HG02852 (cell line): ENCODE results near the gene PAX6.

Experiments used
- ATAC-seq: cut with Tn5 transposase; IDR thresholded peaks from one replicate; pipeline ENCODE4 v1.9.1; 2021; ENCODE audit warnings: mild to moderate bottlenecking, moderate library complexity; ENCODE audit not compliant: unreplicated experiment

PAX6 gene

GRCh38 chr11:31798554-31799434, 12.3 kb downstream of the PAX6 start:
- peak; percentile 50 for ATAC-seq

DNA sequence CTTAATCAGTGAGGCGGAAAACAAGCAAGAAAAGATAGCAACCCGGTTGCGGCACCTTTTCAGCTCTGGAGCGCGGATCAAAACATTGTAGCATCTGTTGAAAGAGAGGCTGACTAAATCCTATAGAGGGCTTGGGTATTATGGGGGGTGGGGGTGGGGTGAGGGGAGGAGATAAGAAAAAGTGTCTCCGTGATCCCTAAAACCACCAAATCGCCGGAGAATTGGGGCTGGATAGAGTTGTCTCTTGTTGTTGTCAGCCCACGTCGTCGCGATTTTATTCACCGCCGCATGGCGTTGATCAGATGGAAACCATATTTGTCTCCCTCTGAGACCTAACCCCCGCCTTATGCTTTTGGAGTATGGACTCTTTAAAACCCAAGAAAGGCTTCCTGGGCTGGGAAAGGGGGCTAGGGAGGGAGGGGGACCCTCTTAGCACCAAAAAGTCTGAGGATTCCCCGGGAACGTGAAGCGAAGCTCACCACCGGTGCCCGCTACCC, 13.0 kb downstream of the PAX6 start:
- no peak for ATAC-seq

DNA sequence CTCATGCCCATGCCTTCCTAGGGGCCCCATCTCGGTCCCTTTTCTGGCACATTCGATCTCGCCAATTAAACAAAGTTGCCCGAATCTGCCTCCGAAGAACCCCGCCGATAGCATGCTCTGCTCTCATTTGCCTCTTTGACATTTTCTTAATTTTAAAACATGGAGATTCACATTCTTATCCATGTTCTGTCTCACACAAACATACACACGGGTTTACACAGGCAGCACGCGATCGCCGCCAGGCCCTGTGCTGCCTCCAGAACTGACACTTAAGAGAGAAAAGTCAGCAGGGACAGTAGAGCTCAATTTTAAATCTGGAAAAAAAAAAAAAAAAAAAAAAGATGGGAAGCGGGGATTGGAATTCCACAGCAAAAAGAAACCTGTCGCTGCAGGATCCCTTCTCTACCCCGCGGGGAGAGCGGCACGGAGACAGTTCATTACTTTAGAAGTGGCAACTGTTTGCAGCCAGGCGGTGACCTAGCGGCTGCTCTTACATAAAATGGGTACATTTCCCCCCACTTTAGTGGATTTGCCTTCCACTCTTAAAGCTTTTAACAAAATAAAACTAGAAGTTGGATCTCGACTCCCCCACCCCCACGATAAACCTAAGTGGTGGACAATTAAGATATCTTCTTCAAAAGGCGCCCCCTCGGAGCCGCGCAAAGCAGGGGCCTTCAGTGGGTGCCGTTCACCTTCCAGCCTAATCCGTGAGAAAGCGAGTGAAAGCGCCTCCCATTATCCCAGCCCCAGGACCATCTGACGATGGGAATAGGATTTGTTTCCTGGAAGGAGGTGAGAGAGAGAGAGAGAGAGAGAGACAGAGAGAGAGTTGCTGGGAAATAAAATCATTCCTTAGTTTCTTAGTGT, 13.7 kb downstream of the PAX6 start:
- ATAC-seq: no peak

DNA sequence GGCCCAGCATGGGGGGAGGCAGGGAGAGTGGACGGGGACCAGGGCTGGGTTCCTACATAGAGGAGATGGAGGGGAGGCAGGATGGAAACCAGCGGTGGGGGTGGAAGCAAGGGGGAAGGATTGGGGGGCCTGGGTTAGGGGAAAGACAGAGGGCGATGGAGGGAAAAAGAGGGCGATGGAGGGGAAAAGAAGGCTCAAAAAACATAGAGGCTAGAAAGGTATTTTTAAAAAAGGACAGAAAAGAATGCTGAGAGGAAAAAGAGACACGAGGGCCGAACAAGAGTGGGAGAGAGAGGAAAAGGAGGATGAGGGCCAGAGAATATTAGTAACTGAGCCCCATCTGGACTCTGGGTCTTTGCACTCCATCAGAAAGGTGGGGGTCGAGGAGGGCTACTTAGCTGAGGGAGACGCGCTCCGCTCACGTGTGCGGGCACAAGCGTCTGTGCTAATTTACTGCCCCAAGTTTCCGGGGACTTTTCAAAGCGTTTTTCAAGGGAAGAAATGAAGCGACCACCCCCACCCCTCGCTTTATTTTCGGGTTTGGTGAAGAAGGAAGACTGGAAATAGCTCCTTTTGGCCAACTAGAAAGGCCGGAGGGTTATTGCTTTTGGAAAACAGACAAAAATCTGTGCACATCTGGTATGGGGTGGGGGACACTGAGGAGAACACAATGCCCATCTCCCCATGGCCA, 14.5 kb downstream of the PAX6 start:
- ATAC-seq: no peak

- no peak for ATAC-seq
Observed at GRCh38 chr11:31795706-31796498, 15.2 kb downstream of the PAX6 start.

GRCh38 chr11:31794548-31794947, 16.6 kb downstream of the PAX6 start:
- no peak for ATAC-seq

DNA sequence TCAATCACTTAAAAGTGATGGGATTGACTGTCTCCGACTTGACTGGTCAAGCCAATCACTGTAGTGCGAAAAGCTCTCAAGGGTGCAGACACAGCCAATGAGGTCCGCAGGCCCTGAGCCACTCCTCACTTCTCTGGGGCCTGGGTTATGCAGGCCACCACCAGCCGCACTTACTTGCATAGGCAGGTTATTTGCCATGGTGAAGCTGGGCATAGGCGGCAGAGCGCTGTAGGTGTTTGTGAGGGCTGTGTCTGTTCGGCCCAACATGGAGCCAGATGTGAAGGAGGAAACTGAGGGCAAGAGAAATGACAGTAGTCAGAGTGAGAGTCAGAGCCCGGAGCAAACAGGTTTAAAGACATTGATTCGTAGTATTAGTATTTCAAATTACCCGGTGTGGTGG, 17.9 kb downstream of the PAX6 start:
- ATAC-seq: no peak

DNA sequence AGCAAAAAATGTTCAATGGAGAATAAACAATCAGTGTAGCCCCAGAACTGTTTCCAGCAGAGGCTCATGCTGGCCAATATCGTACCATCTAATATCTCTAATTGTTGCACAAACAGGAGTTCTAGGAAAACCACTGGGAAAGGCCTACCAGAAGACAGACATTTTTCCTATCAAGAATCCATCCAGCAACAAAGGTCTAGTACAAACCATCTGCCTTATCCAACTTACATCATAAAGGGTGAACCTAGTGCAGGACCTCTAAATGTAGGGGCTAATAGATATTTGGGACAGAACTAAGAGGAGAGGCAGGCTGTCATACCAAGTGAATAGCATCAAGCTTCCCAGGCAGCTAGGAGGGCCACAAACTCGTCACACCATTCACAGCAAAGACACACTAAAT, 18.7 kb downstream of the PAX6 start:
- no peak for ATAC-seq

GRCh38 chr11:31792036-31792435, 19.1 kb downstream of the PAX6 start:
- ATAC-seq: no peak

DNA sequence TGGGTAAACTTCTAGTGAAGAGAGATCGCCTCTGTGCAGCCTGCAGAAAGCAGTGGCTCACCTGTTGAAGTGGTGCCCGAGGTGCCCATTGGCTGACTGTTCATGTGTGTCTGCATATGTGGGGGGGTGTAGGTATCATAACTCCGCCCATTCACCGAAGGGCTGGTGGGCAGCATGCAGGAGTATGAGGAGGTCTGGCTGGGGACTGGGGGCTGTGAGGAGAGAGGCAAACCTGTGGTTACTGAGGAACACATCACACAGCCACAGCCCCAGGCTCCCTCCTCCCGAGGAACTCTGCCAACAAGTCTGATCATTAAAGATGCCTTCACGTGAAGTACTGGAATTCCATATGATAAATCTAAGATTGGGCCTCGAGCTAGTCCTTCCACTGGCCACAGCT, 20.5 kb downstream of the PAX6 start:
- ATAC-seq: no peak

DNA sequence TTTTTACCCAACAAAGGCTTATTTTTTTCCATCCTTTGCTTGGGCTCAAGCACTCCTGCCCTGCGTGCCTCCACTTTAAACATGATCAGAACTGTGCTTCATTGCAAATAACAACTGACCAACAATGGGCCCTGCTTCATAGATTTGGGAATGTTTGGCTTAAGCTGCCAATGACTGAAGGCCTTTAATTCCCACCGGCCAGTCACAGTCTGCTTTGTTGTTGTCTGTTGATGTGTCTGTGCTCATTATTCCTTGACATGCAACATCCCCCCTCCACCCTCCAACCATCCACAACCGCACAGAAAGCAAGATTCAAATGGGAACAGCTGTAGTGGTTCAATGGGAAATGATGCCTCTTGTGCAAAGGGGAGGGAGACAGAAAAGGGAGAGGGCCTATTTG, 23.0 kb downstream of the PAX6 start:
- ATAC-seq: no peak

DNA sequence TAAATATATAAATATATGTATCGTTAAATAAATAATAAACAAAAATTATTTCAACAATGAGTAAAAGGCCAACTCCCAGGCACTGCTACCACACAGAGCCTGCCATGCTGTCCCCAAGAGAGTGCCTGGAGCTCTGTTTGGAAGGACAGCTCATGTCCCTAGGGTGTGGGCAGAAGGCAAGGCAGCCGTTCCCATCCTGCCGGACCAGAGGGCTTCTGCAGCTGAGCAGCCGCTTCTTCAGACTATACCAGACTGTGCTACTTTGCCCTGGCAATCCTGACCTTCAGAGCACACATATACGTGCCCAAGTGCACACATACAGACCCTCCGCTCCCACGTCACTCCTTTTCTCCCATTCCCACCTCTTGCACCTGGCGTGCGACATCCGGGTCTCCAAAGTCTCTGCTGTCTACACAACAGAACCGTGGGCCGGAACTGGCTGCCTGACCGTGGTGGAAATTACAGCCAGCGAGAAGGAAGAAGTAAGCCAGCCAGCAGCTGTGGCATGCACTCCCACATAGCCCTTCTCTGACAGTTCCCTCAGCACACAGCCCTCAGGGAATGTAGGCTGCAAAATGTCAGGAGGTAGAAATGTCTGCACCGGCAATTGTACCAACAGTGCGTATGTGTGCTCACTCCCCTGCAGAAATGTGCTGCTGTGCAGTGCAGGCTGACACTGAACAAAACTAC, 24.0 kb downstream of the PAX6 start:
- no peak for ATAC-seq

DNA sequence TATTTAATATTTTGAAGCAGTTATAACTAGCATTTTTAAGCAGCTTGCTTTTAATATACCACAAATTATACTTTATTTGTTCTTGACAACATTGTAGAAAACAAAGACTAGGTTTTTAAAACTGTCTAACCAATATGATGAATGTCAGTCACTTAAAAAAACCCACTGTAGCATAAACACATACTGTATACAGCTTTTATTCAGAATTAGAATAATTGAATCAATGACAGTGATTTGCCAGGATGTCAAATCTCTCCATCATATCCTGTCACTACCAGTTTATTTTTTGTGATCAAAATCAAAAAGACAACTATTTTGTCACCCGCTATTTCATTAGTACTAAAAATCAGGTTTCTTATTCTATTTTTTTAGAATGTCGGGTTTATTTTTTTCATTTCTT, 26.5 kb downstream of the PAX6 start:
- ATAC-seq: no peak

GRCh38 chr11:31783252-31783651, 27.9 kb downstream of the PAX6 start:
- no peak for ATAC-seq

- ATAC-seq: no peak
Observed at GRCh38 chr11:31782257-31782656, 28.9 kb downstream of the PAX6 start.

GRCh38 chr11:31780480-31780971, 30.6 kb downstream of the PAX6 start:
- ATAC-seq: no peak

GRCh38 chr11:31780078-31780477, 31.0 kb downstream of the PAX6 start:
- no peak for ATAC-seq

DNA sequence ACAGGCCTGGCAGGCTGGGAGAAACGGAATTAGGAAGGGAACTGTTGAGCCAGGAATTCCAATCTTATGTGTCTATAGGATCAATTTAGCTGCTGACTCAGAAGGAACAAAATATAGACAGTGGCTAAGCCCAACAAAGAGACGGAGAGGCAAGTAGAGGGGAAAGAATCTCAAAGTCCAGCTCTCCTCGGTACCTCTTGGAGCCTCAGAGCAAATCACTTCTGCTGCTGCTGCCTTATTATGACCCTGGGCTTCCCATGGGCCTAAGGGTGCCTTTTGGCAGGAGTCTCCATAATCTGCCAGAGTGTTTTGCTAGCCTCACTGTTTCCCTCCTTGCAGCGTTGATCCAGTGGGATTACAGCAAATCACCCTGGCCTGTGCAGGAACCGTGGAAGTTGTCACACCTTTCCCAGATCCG, 31.7 kb downstream of the PAX6 start:
- no peak for ATAC-seq

DNA sequence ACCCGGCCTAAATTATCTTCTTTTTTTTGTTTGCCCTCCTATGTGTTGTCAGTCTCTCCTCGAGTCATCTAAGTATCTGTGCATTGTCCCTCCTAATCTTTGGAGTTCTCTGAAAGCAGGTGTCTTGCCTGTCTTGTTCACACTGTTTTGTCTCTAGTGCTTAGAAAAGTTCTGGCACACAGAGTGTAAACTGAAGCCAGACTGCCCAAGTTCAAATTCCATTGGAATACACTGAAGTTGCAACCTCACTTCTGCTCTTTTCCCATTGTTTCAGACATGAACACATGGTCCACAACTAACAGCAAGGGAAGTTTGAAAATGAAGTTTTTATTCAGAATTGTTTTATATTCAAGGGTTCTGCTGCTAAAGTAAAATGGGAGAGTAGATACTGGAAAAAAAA, 38.7 kb downstream of the PAX6 start:
- no peak for ATAC-seq
